ENCODE results near the gene P2RX6. TPM values are rescaled to one million over a fixed set of nuclear protein-coding genes. Genes with fewer than 3 reads are reported as not detected.
"Not testable (repeated sequence)": the region's sequence is repeated elsewhere in the genome, so short reads cannot be mapped to it uniquely, and the experiment has no call there.

Gene P2RX6
- total and polyA plus RNA-seq, 12 donors = 0.07 to 7.7 (median 3.2) TPM

GRCh38 chr22:21047035-21047661, 32.2 kb downstream of the P2RX6 start:
- Histone ChIP-seq H3K27me3 (peaks cover 0 to 7% (median 0%) of the 10 kb centered on the region in 7 donors), H3K9me3 (no peaks in the 10 kb centered on the region), H3K4me3 (no peak overlapping the region), H3K4me1 (peaks cover 5 to 16% (median 14%) of the 10 kb centered on the region in 9 donors), H3K36me3 (no peaks in the 10 kb centered on the region), H3K27ac (no peak overlapping the region)
- 91 to 92% methylated on average over 14 of the region's 14 CpGs for WGBS, 2 donors
- no peak for TF ChIP-seq CTCF (IDR thresholded peaks at IDR 0.05)
- no peak for ATAC-seq
- intact Hi-C loops (cut with DNase I) = loop anchor here in 2 of 10 donors (5.0 to 10.0 kb wide), 2 partner anchors 45 to 62 kb away; partner anchors contain the start of genes LZTR1 (in 1 of the 2) and THAP7 (in 1 of the 2)
- no peak for DNase-seq

DNA sequence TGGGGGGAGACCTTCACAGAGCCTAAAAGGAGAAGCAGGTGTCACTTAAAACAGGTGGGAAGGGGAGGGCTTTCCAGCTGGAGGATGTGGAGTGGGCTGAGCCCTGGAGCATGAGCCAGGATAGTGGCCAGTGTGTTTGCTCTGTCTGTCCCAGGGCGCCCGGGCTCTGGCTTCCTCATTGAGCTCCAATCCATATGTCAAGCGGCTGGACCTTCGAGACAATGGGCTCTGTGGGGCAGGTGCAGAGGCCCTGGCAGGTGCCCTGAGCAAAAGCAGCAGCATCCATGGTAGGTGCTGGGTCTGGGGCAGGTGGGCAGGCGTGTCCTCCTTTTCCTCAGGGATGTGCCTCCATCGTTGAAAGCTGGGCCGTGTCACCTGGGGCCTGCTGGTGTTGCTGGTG, 32.8 kb downstream of the P2RX6 start:
- Histone ChIP-seq H3K27ac (no peak overlapping the region), H3K4me1 (peaks cover 5 to 16% (median 14%) of the 10 kb centered on the region in 9 donors), H3K9me3 (no peaks in the 10 kb centered on the region), H3K27me3 (peaks cover 0 to 7% (median 0%) of the 10 kb centered on the region in 7 donors), H3K4me3 (no peak overlapping the region), H3K36me3 (no peaks in the 10 kb centered on the region)
- DNase-seq = no peak
- WGBS, 2 donors = 78 to 80% methylated on average over 7 of the region's 7 CpGs
- no peak for ATAC-seq
- intact Hi-C loops (cut with DNase I) = loop anchor here in 2 of 10 donors (5.0 to 10.0 kb wide), 2 partner anchors 45 to 63 kb away; partner anchors contain the start of genes LZTR1 (in 1 of the 2) and THAP7 (in 1 of the 2)
- TF ChIP-seq CTCF (IDR thresholded peaks at IDR 0.05) = no peak

GRCh38 chr22:21048448-21048847, 33.5 kb downstream of the P2RX6 start:
- peaks cover 5 to 16% (median 14%) of the 10 kb centered on the region in 9 donors for H3K4me1 ChIP-seq
- not testable (repeated sequence) for H3K4me3 ChIP-seq, H3K27me3 ChIP-seq, DNase-seq, ATAC-seq, H3K27ac ChIP-seq, H3K36me3 ChIP-seq, H3K9me3 ChIP-seq
- intact Hi-C loops (cut with DNase I) = loop anchor here in 2 of 10 donors (5.0 to 10.0 kb wide), 2 partner anchors 46 to 64 kb away; partner anchors contain the start of genes LZTR1 (in 1 of the 2) and THAP7 (in 1 of the 2)
- WGBS, 2 donors = 65 to 78% methylated on average over 5 of the region's 5 CpGs

GRCh38 chr22:21048965-21049364, 34.0 kb downstream of the P2RX6 start:
- peaks cover 5 to 16% (median 14%) of the 10 kb centered on the region in 9 donors for H3K4me1 ChIP-seq
- intact Hi-C loops (cut with DNase I) = loop anchor here in 2 of 10 donors (5.0 to 10.0 kb wide), 2 partner anchors 47 to 64 kb away; partner anchors contain the start of genes LZTR1 (in 1 of the 2) and THAP7 (in 1 of the 2)
- DNase-seq, H3K27me3 ChIP-seq, ATAC-seq, H3K36me3 ChIP-seq, H3K4me3 ChIP-seq, H3K9me3 ChIP-seq, H3K27ac ChIP-seq: not testable (repeated sequence)
- WGBS, 2 donors = 90 to 97% methylated on average over 3 to 7 of the region's 12 CpGs

DNA sequence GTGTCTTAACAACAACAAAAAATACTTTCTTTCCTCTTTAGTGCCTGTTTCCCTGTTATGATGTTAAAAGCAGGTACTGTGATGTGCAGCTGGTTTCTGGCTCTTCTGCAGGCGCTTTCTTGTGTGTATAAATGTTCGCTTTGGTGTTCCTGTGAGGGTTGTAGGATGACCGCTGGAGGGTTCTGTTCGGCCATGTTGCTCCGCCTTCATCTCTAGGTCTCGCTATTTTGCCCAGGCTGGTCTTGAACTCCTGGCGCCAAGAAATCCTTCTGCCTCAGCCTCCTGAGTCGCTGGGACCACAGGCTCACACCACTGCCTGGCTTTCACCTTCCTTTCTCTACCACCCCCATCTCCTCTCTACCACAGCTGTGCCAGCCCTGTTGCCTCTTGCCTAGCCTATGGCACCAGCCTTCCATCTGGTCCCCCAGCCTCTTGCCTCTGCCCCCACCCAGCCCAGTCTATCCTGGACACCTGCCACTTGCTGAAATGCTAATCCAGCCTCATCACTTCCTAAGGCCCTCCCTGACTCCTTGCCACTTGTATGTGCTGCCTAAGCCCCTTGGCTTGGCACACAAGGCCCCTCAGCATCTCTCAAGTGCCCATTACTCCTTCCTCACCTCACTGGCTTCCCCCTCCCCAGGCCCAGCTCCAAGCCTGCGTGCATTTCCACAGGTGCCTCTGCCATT, 36.3 kb downstream of the P2RX6 start:
- WGBS, 2 donors = 82 to 83% methylated on average over 9 of the region's 9 CpGs
- intact Hi-C loops (cut with DNase I) = loop anchor here in 2 of 10 donors (5.0 to 10.0 kb wide), 2 partner anchors 34 to 86 kb away; partner anchors contain the start of genes AIFM3 (in 1 of the 2) and P2RX6 (in 1 of the 2)
- Histone ChIP-seq H3K9me3 (no peaks in the 10 kb centered on the region), H3K27ac (no peak overlapping the region), H3K27me3 (peaks cover 0 to 12% (median 1%) of the 10 kb centered on the region in 7 donors), H3K4me1 (peaks cover 0 to under 1% (median 0%) of the 10 kb centered on the region in 9 donors), H3K4me3 (no peak overlapping the region), H3K36me3 (no peaks in the 10 kb centered on the region)
- ATAC-seq = no peak
- no peak for TF ChIP-seq CTCF (IDR thresholded peaks at IDR 0.05)
- DNase-seq = no peak

Measured in heart right ventricle (tissue), 16 donors.